NCI-H2107 (cell line): ENCODE data around the gene SIPA1L3.

Source experiments
- DNase-seq: peaks from one replicate; lab custom pipeline; 2025; lab: John Stamatoyannopoulos, UW

SIPA1L3 gene

GRCh38 chr19:38233740-38234251 lies 326.8 kb downstream of the SIPA1L3 start:
- DNase-seq = peak; percentile 24

- DNase-seq = no peak
Measured at GRCh38 chr19:38234615-38235014, 327.6 kb downstream of the SIPA1L3 start.

GRCh38 chr19:38239816-38240215 lies 332.8 kb downstream of the SIPA1L3 start:
- DNase-seq = no peak

- no peak for DNase-seq
Measured at GRCh38 chr19:38243279-38243673, 336.3 kb downstream of the SIPA1L3 start.

- no peak for DNase-seq
Measured at GRCh38 chr19:38245826-38246498, 339.0 kb downstream of the SIPA1L3 start.

GRCh38 chr19:38247126-38247525 lies 340.1 kb downstream of the SIPA1L3 start:
- no peak for DNase-seq

- no peak for DNase-seq
Measured at GRCh38 chr19:38247734-38248268, 340.8 kb downstream of the SIPA1L3 start.

- DNase-seq = no peak
Measured at GRCh38 chr19:38248421-38248820, 341.4 kb downstream of the SIPA1L3 start.

- DNase-seq = no peak
Measured at GRCh38 chr19:38250428-38250820, 343.4 kb downstream of the SIPA1L3 start.

GRCh38 chr19:38250821-38251563 lies 344.0 kb downstream of the SIPA1L3 start:
- DNase-seq = no peak

GRCh38 chr19:38251564-38252051 lies 344.6 kb downstream of the SIPA1L3 start:
- DNase-seq = no peak

GRCh38 chr19:38252385-38252784 lies 345.4 kb downstream of the SIPA1L3 start:
- DNase-seq = no peak

- DNase-seq = no peak
Measured at GRCh38 chr19:38252941-38253691, 346.1 kb downstream of the SIPA1L3 start.

- DNase-seq = no peak
Measured at GRCh38 chr19:38253788-38254187, 346.8 kb downstream of the SIPA1L3 start.

- no peak for DNase-seq
Measured at GRCh38 chr19:38255383-38256014, 348.5 kb downstream of the SIPA1L3 start.
